Colonic mucosa (tissue), 4 donors: Measurements from ENCODE around the gene SLC7A4. TPM values are rescaled to one million over a fixed set of nuclear protein-coding genes. Genes with fewer than 3 reads are reported as not detected.

Experiments
- DNase-seq: peaks from one replicate; pipeline ENCODE4 v3.0.0-alpha.2; 2020
- H3K27ac ChIP-seq: fragments of 200-600 bp; one replicate; pipeline ENCODE4 v1.8.0; 2021
- H3K27me3 ChIP-seq: fragments of 200-600 bp; one replicate; pipeline ENCODE4 v1.8.0; 2021
- H3K36me3 ChIP-seq: fragments of 200-600 bp; one replicate; pipeline ENCODE4 v1.8.0; 2021
- H3K4me1 ChIP-seq: fragments of 200-600 bp; one replicate; pipeline ENCODE4 v1.8.0; 2021; ENCODE audit warnings: mild to moderate bottlenecking
- H3K4me3 ChIP-seq: fragments of 200-600 bp; one replicate; pipeline ENCODE4 v1.8.0; 2021
- H3K9ac ChIP-seq, 2 donors: one replicate each; pipeline ENCODE4 v1.7.0; 2013; ENCODE audit warnings: control low read depth in 2 of 2, low read depth in 2 of 2, low read length in 2 of 2
- H3K9me3 ChIP-seq: fragments of 200-600 bp; one replicate; pipeline ENCODE4 v1.8.0; 2021
- intact Hi-C: fragments of 100-400 bp; cut with DNase I; formaldehyde crosslinking; loops from one replicate; pipeline ENCODE4 v1.14.1; 2022
- total RNA-seq, 2 donors: library from RNA; stranded (reverse); fragmentation: NEBNext Ultra II Directional in 1 of 2; extraction: Animal tissue kit (Norgen Biotek cat#: 25700) in 1 of 2; gene quantifications; one replicate each; pipeline ENCODE4 v1.2.1, GENCODE V29; 2021
- TF ChIP-seq, protein P1 (sequence below): fragments of 200-600 bp; IDR thresholded peaks from one replicate; pipeline ENCODE4 v1.8.0; 2022; ENCODE audit warnings: antibody characterized with exemption, mild to moderate bottlenecking
- donor health status: healthy.
- donor health status: DM: no; HTN: no; CAD: no.
- donor health status: DM: no; HTN: no; CAD: no.

The SLC7A4 gene
- total RNA-seq, 2 donors from 2014 or later: 3.3 to 3.9 TPM

DNA sequence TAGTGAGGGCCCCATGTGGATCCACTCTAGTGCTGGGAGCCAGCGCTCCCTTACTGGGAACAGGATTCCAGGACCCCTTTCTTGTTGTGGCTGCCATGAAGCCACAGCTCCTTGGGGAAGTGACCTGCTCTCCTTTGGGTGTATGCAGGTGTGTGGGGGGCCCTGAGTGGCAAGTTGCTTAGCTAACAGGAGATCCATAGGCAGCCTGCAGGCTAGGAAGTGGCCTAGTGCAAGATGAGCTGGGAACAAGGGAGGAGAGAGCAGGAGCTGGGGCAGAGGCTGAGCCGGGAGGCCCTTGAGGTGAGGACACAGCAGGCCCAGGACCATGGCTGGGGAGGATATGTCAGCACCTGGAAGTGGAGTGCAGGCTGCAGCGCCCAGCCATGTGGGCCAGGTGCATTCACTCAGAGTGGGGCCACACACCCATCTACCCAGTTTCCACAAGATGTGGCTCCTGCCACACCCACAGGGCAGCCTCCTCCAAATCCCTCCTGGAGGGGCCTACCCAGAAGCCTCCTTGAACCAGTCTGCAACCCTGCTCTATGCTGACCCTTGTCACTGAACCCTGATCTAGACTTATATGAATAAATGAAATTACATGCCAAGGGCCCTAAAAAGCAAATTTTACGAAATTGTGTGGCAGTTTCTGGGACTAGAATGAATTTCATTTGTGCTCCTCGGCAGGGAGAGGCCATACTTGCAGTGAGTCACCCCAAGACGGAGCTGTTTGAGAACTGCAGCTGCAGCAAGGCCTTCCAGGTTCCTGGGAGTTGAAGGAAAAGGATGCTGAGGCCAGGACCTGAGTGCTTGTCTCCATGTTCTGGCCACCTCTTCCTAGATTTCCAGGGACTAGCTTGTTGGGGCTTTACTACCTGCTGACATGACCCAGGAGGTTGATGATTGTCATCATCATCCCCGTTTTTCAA, 33.7 kb downstream of the SLC7A4 start:
- DNase-seq: no peak
- no peak overlapping the region for H3K4me3 ChIP-seq
- H3K27ac ChIP-seq: no peak overlapping the region
- TF ChIP-seq, protein P1, sequence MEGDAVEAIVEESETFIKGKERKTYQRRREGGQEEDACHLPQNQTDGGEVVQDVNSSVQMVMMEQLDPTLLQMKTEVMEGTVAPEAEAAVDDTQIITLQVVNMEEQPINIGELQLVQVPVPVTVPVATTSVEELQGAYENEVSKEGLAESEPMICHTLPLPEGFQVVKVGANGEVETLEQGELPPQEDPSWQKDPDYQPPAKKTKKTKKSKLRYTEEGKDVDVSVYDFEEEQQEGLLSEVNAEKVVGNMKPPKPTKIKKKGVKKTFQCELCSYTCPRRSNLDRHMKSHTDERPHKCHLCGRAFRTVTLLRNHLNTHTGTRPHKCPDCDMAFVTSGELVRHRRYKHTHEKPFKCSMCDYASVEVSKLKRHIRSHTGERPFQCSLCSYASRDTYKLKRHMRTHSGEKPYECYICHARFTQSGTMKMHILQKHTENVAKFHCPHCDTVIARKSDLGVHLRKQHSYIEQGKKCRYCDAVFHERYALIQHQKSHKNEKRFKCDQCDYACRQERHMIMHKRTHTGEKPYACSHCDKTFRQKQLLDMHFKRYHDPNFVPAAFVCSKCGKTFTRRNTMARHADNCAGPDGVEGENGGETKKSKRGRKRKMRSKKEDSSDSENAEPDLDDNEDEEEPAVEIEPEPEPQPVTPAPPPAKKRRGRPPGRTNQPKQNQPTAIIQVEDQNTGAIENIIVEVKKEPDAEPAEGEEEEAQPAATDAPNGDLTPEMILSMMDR: no peak
- H3K9me3 ChIP-seq: no peaks in the 10 kb centered on the region
- H3K27me3 ChIP-seq: no peaks in the 10 kb centered on the region
- intact Hi-C loops: no loop called here
- H3K9ac ChIP-seq: no peak overlapping the region
- H3K4me1 ChIP-seq: peaks cover 16% of the 10 kb centered on the region
- peaks cover 12% of the 10 kb centered on the region for H3K36me3 ChIP-seq

DNA sequence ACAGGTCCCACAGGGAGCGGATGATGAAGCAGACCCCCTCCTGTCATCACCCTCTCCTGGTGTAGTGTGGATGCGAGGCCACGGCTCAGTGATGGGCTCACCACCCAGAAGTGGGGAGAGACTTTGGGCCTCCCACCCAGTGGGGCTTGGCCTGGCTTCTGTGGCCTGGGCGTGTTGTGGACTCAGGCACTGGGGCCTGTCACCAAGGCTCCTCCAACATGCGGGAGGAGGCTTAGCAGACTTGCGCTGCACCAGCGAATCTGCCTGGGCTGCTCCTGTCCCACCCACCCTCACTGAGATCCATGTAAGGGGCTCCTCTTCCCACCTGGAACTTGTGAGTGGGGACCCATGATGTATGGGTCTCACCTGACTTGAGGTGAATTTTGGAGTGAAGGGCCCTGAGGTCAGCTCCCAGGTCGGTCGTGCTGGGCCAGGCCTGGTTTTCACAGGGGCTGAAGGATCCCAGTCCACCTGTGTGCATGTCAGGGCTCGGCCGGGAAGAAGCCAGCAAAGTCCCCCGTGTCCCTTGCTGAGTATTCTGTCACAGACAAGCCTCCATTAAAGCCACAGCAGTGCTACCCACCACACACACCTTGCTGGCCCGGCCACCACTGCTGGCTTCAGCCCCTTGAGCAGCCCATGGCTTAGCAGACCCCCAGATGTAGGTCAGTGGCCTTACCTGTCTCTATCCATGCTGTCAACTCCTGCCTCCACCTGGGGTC, 34.7 kb downstream of the SLC7A4 start:
- H3K36me3 ChIP-seq: peaks cover 12% of the 10 kb centered on the region
- no peak overlapping the region for H3K9ac ChIP-seq
- peaks cover 14% of the 10 kb centered on the region for H3K4me1 ChIP-seq
- no peak overlapping the region for H3K4me3 ChIP-seq
- H3K9me3 ChIP-seq: no peaks in the 10 kb centered on the region
- no peak overlapping the region for H3K27ac ChIP-seq
- no peaks in the 10 kb centered on the region for H3K27me3 ChIP-seq
- intact Hi-C loops: no loop called here
- TF ChIP-seq, protein P1: no peak
- DNase-seq: no peak

DNA sequence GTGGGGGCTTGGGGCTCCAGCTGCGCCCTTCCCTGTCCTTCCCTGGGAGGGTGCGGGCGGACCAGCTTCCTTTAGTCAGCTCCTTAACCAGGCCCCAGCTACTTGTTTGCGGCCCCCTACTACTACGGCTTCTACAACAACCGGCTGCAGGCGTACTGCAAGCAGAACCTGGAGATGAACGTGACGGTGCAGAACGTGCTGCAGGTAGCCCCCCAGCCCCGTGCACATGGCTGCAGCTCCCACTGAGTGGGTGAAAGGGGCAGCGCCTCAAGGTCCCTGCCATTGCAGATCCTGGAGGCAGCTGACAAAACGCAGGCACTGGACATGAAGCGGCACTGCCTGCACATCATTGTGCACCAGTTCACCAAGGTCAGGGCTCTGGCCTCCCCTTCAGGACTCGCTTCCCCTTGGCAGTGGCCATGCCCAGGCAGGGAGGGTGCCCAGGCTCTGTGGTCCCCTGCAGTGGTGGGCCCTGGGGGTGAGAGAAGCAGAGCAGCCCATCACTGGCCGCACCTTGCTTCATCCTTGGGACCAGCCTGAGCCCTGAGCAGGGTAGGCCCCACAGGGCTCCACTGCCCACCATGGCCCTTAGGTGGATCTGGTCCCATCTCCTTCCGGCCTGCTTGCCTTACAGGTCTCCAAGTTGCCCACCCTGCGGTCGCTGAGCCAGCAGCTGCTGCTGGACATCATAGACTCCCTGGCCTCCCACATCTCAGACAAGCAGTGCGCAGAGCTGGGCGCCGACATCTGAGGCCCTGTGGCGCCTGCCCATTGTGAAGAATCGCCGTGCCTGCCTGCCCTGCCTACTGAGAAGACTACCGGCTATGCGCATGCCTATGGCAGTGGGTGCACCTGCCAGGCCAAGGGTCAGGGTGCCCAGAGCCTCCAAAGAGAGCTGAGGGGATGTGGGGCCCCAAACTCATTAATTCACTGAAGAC, 35.5 kb downstream of the SLC7A4 start:
- H3K36me3 ChIP-seq: peaks cover 12% of the 10 kb centered on the region

DNA sequence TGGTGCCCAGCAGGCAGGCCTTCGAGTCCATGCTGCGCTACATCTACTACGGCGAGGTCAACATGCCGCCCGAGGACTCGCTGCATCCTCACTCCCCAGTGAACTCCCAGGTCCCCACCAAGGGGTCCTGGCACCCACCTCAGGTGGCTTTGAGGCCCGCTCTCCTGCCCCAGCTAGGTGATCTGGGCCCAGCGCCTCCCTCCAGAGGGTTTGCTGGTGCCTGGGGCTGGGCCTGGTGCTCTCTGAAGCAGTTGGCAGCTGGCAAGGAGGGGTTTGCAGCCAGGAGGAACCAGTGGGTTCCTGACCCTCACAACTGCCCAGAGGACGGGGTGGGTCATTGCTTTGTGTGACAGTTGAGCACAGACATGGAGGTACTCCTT, 36.3 kb downstream of the SLC7A4 start:
- TF ChIP-seq, protein P1: no peak
- intact Hi-C loops: no loop called here
- Histone ChIP-seq H3K9ac (no peak overlapping the region), H3K27ac (no peak overlapping the region), H3K9me3 (no peaks in the 10 kb centered on the region), H3K27me3 (no peaks in the 10 kb centered on the region), H3K36me3 (peaks cover 12% of the 10 kb centered on the region), H3K4me1 (peaks cover 10% of the 10 kb centered on the region), H3K4me3 (no peak overlapping the region)
- no peak for DNase-seq

More for the DNA sequence above, 35.5 kb downstream of the SLC7A4 start:
- Histone ChIP-seq H3K27ac (no peak overlapping the region), H3K9ac (no peak overlapping the region), H3K4me1 (peaks cover 14% of the 10 kb centered on the region), H3K4me3 (no peak overlapping the region), H3K27me3 (no peaks in the 10 kb centered on the region), H3K9me3 (no peaks in the 10 kb centered on the region)
- intact Hi-C loops: no loop called here
- TF ChIP-seq, protein P1: no peak
- no peak for DNase-seq
